ENCODE measurements around the gene PLCH1.
"Not testable (repeated sequence)": the region's sequence is repeated elsewhere in the genome, so short reads cannot be mapped to it uniquely, and the experiment has no call there.

The PLCH1 gene

DNA sequence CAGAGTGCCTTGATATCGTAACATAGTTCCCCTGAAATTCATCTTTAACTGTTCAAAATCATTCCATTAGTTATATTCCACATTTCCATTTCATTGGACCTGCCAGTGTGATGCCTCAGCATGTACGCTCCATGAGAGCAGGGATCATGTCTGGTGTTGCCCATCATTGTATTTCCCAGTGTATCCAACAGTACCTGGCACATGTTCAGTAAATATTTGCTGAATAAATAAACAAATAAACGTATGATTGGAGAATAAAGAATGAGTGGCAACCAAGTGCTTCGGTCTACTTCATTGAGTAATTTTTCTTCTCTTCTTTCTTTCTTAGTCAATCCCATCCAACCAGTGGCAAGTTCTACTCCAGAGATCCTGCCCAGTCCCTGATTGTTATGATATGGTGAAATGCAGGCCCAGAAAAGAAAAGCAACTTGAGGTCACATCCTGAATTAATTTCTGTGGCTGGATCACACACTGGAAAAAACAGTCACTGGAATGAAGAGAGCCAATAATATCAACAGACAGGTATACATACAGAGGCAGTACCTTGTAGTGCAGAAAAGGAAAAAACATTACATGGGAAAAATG lies 101.2 kb downstream of the PLCH1 start:
- DNase-seq (ENCODE audit: low spot score) = no peak

DNA sequence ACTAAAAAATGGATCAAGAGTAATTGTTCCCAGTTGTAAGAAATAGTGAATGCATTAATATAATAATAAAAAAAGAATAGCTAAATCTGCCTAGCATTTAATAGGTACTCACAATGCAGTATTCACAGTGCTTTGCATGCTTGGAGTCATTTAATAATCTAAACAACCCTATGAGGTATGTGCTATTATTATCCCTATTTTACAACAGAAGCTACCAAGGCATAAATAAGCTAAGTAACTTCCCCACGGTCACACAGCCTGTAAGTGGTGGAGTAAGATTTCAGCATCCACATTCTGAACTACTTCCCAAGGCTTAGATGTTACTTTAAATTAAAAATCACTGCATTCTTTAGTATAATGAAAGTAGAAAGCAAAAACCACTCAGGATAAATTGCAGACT lies 102.9 kb downstream of the PLCH1 start:
- DNase-seq (ENCODE audit: low spot score) = no peak

DNA sequence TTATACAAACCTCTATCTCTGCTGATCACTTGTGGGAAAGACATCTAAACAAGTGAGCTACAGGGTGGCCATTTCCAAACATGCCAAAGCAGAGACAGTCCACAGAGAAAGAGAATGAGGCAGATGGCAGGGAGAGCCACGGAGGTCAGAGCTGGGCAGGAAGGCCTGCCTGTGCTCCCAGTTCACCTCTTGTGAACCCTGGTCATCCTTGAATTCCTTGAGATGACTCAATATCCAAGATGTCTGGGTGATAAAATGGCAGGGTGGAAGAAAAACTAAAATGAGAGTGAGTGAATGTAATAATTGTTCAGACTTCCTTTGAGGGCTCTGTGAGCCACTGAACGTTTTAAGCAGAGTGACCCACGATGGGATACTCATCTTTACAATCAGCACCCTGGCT lies 104.8 kb downstream of the PLCH1 start:
- DNase-seq (ENCODE audit: low spot score) = no peak

DNA sequence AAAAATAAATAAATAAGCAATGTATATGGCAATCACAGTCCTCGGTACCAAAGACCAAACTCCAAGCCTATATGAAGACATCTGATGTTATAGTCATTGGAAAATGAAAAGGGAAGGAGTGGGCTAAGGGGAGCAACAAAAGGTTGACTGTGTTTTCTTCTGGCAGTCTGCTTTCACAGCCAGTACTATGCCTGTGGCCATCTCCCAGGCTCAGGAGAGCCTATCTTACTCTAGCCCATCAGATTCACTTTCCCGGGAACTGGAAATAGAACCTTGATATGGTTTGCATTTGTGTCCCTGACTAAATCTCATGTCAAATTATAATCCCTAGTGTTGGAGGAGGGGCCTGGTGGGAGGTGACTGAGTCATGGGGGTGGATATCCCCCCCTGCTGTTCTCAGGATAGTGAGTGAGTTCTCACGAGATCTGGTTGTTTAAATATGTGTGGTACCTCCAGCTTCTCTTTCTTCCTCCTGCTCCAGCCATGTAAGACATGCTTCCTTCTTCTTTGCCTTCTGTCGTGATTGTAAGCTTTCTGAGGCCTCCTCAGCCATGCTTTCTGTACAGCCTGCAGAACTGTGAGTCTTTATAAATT lies 105.3 kb downstream of the PLCH1 start:
- no peak for DNase-seq (ENCODE audit: low spot score)

DNA sequence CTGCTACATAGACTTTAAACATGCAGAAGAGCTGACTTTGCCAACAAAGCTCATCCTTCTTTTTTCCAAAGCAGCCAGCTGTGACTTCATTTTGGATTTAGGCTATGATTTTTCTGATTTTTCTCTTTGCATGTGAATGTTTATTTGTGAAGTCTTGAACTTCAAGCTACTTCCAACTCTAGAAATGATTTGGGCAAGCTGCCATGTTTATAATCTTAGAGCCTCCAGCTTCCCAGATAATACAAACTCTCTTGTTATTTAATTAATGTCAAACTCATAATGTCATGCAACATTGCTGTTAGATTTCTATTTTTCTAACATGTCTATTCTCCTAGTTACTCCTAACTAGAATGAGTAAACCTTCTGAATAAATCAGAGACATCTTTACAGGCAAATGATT lies 106.4 kb downstream of the PLCH1 start:
- DNase-seq (ENCODE audit: low spot score) = not testable (repeated sequence)

DNA sequence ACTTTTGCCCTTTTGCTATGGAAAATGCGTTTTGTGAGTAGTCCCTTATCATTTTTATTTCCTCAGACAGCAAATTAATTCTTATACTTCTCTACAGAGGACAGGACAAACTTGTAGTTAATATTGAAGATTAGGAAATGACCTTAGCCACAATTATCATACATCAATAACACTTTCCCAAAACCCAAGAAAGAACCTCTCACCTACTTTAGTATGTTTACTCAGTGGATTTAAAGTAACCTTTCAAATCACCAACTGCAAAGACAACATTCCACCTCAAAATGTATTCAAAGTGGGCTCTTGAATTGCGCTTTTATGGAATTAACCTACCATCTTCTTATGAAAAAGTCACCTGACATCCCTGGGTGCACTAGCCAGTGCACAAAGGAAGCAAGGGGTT lies 107.3 kb downstream of the PLCH1 start:
- no peak for DNase-seq (ENCODE audit: low spot score)

DNA sequence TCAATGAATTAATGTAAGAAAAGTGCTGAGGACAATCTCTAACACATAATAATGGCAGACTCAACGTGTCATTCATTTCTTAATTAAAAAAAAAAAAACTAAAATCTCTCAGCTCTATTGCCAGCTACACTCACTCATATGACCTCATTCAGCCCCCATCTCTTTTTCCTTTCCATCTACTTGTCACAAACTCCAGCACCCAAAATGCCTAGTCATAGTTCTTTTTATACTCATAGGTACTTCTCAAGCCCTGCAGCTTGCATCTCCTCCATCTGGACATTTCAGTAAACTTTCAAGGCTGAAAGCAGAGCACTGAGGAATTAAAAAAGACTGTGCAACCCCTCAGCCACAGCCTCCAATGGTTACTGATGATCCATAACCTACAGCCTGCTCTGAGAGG lies 109.8 kb downstream of the PLCH1 start:
- no peak for DNase-seq (ENCODE audit: low spot score)

DNA sequence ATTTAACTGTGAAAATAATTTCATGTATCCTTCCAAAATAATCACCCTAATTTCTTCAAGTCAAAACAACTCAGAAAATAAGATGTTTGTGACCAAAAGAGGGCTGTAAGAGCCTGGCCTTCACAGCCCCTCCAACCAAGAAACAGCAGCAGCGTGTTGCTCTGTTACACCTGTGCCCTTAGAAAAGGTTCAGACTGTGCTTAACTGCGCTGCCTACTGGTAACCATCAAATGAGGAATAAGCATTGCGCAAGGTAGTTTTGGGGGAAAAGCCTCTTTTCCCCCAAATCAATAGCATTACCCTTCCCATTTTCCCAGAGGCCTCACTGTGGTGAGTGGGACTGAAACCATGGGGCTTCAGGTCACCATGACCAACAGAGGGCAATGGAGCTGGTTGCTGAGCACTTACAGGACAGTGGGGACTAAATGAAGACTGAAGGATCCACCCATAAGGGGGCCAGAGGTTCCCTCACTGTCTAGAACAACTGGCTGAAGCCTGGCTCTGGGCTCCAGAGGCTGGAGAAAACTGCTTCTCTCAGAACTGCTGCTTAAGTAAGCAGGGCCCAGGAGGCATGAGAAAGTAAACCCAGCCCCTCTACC lies 110.7 kb downstream of the PLCH1 start:
- no peak for DNase-seq (ENCODE audit: low spot score)

DNA sequence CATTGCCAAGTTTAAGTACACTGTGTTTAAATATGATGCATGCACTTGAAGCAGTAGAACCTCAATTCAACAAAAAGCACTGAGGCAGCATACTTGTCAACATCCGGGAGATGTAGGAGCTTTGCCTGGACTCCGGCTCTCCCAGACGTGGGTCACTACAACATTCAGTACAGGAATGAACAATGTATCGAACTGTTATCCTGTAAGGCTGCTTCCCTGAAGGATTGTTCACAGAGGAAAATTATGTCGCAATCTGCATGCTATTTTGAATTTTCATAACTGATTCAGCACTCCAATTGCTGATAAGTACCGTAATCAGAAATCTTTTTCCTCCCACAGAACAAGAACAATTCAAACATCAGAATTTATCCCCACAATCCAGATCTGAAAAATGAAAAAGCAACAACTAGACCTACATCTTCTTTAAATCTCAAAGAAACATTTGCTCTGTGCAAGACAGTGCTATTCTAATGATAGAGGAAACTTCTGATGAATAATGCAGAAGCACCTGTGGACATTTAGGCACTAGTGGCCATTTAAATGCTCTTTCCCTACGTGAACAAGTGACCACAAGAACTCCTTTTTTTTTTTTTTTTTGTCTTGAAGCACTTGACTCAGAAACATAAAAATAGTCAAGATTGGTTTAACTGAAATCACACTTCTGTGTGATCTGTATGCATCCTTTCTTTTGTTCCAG lies 113.4 kb downstream of the PLCH1 start:
- no peak for DNase-seq (ENCODE audit: low spot score)

DNA sequence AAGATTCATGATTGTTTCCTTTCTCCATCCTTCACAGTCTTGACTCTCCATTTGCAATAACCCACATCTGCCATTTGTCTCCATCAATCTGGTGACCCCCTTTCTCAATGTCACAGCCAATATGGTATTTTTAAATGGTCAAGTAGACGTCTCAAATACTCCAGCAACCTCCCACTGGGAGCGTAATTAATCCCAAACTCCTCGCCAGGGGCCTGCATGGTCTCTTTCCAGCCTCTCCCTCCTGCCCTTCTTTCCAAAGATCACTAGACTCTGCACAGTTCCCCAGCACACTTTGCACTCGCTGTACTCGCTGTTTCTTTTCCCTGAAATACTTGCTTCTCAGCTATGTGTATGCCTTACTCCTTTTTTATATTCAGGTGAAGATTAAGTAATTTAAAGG lies 115.3 kb downstream of the PLCH1 start:
- no peak for DNase-seq (ENCODE audit: low spot score)

DNA sequence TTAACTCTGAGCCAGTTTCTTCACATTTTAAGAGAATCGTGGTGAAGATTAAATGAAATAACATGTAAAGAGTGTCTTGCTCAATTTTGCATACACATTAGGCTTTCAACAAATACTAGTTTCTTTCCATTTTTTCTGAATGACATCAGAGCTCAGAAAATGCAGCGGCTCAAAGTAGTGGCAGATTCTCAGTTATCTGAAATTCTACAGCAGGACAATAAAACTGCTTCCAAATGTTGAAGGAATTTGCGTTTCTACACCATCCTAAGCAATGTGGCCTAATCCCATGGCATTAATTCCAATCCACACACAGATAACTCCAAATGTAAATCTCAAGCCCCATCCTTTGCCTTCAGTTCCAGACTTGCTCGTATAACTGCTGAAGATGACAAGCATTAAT lies 115.8 kb downstream of the PLCH1 start:
- no peak for DNase-seq (ENCODE audit: low spot score)

DNA sequence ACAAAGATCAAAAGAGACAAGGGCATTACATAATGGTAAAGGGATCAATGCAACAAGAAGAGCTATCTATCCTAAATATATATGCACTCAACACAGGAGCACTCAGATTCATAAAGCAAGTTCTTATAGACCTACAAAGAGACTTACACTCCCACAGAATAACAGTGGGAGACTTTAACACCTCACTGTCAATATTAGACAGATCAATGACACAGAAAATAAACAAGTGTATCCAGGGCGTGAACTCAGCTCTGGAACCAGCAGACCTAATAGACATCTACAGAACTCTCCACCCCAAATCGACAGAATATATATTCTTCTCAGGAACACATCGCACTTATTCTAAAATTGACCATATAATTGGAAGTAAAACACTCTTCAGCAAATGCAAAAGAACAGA lies 122.2 kb downstream of the PLCH1 start:
- not testable (repeated sequence) for DNase-seq (ENCODE audit: low spot score)

DNA sequence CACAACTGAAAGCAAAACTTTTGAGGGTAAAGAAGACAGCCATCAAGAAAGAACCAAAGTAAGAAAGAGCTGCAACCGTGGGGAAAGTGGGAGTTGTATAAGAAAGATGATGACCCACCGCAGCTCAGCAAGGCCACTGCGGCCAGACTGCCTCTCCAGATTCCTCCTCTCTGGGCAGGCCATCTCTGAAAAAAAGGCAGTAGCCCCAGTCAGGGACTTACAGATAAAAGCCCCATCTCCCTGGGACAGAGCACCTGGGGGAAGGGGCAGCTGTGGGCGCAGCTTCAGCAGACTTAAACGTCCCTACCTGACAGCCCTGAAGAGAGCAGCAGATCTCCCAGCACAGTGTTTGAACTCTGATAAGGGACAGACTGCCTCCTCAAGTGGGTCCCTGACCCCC lies 124.3 kb downstream of the PLCH1 start:
- not testable (repeated sequence) for DNase-seq (ENCODE audit: low spot score)

DNA sequence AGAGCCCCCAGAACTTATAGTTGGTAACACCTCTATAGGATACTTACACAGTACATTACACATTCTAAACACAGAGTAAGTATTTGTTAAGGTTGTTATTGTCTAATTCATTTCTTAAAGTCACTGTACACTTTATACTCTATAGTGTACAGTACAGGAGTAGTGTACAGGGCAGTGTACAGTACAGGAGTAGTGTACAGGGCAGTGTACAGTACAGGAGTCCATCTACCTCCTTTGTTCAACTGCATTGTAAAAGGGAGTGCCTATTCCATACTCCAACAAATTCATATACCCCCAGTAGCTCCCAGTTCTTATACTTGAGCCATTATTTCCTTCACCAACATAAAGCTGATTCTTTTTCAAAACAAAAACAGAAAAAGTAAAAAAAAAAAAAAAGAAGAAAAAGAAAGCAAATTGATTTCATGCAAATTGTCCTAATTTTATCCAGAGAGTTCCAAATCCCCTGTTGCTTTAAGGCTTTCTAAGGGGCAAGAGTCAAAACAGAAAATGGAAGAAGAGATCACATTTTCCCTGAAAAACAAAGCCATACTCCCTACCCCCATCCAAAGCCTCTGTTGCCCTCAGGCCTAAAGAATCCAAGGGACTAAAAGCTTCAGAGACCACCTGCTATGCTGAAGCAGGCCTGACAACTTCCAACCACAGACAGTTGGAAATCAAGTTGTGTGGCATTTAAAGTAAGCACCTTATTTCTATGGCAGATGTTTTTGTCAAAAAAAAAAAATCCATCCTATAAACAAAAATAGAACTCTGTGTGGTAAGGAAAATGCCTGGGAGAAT lies 125.6 kb downstream of the PLCH1 start:
- no peak for DNase-seq (ENCODE audit: low spot score)

DNA sequence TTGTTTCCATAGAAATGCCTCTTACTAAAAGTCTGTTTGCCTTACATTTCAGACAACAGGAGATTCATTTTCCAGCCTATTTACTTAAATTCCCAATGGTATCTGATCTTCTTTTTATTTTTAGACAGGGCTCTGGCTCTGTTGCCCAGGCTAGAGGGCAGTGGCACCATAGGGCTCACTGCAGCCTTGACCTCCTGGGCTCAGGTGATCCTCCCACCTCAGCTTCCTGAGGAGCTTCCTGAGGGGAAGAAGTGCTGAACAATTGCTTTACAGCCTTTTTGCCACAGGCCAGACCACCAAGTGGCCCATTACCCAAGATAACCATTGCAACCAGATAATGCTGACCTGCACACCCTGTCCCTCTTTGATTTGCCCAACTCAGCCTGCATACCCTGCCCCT lies 126.3 kb downstream of the PLCH1 start:
- DNase-seq (ENCODE audit: low spot score) = no peak

DNA sequence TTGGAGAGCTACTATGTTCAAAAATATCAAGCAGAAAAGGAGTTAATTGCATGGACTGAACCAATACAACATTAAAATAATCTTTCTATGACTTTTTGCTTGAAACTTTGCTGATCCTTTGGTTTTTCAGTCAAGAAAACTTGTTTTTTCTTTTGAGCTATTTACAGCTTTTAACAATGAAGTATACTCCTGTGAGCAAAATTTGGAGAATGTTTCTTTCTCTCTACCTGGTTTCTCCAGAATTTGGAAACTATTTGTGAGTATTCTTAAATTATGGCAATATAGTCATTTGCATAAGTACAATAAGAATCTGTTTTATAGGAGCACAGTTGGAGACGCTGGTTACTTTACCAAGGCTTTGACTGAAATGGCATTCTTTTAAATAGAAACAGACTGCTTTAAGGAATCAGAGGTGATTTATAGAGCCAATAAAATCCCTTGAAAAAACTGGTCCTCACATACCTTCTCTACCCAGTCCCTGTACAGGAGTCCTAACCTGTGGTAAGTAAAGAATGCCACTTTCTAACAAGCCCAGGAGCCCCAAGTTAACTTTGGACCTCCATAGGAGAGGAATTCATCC lies 127.4 kb downstream of the PLCH1 start:
- no peak for DNase-seq (ENCODE audit: low spot score)

DNA sequence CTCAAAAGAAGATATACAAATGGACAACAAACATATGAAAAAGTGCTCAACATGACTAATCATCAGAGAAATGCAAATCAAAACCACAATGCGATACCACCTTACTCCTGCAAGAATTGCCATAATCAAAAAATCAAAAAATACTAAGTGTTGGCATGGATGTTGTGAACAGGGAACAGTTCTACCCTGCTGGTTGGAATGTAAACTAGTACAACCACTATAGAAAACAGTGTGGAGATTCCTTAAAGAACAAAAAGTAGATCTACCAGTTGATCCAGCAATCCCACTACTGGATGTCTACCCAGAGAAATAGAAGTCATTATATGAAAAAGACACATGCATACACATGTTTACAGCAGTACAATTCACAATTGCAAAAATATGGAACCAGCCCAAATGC lies 129.7 kb downstream of the PLCH1 start:
- not testable (repeated sequence) for DNase-seq (ENCODE audit: low spot score)

DNA sequence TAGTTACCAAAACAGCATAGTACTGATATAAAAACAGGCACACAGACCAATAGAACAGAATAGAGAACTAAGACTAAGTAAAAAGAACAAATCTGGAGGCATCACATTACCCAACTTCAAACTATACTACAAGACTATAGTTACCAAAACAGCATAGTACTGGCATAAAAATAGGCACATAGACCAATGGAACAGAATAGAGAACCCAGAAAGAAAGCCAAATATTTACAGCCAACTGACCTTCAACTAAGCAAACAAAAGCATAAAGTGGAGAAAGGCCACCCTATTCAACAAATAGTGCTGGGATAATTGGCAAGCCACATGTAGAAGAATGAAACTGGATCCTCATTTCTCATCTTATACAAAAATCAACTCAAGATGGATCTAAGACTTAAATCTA lies 130.5 kb downstream of the PLCH1 start:
- not testable (repeated sequence) for DNase-seq (ENCODE audit: low spot score)

DNA sequence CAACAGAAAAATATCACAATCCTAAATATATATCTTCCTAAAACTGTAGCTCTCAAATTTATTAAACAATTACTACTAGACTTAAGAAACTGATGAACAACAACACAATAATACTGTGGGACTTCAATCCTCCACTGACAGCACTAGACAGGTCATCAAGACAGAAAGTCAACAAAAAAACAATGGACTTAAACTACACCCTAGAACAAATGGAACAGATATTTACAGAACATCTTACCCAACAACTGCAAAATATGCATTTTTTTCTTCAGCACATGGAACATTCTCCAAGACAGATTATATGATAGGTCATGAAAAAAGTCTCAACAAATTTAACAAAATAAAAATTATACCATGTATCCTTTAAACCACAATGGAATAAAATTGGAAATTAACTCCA lies 133.4 kb downstream of the PLCH1 start:
- DNase-seq (ENCODE audit: low spot score) = no peak

DNA sequence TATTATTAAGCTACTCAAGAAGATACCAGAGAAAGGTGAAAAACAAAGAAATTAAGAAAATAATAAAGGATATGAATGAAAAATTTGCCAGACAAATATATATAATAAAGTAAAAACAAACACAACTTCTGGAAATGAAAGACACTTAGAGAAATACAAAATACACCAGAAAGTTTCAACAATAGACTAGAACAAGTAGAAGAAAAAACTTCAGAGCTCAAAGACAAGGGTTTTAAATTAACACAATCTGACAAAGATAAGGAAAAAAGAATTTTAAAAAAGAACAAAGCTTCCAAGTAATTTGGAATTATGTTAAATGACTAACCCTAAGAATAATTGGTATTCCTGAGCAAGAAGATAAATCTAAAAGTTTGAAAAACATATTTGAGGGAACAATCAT lies 135.3 kb downstream of the PLCH1 start:
- no peak for DNase-seq (ENCODE audit: low spot score)

DNA sequence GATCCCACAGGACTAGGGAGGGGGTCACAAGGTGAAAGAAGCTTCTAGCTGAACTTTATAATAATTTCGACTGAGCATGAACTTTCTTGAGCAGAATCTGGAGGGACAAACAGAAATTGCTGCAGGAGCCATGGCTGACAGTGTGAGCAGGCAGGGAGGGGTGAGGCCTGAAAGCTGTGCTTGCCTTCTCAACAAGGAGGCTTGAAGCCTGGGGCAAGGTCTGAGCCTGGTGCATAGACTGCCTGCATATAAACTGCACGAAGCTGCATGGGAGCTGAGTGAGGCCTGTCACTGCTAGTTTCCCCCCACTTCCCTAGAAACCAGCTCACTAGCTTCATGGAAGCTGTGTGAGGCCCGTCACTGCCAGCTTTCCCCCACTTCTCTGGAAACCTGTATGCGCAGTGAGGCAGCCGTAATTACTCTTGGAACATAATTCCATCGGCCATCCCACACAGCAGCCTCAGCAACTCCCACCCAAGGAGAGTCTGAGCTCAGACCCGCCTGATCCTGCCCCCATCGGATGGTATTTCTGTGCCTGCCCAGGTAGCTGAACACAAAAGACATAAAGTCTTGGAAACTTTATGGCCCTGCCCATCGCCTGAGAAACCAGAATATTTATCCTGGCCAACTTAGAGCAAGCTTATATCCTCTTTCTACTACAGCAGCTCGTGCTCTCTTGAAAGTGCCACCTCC lies 136.5 kb downstream of the PLCH1 start:
- DNase-seq (ENCODE audit: low spot score) = no peak

DNA sequence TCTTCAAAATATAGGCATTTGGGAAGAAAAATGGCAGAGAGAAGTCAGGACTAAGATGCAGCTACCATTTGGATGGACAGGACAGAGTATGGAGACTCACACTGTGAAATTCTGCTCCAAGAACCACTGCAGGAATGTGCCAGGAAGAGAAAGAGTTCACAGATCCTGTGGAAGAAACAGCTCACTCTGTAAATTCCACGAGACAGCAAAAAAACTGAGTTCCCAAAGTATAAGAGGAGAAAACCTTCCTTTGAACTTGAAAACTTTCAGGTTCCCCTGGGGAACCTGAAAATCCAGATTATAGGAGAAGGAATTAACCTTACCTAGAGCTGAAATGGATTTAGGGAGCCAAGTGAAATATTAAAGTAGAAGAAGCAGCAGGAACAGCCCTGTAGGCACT lies 137.1 kb downstream of the PLCH1 start:
- DNase-seq (ENCODE audit: low spot score) = no peak
